Activated T-helper 1 cell treated with anti-CD3 and anti-CD28 coated beads, Interleukin-12 subunit alpha, Interleukin-12 subunit beta, Interleukin-2, Interleukin-4 antibody, amounts not matched to agents 30 ng/mL and 10 ng/mL and 1 ng/mL, durations not matched to agents 14 hours and 24 hours and 36 hours (primary cell): Measurements from ENCODE around the gene MACC1. TPM values are rescaled to one million over a fixed set of nuclear protein-coding genes. Genes with fewer than 3 reads are reported as not detected.
"Not testable (repeated sequence)": the region's sequence is repeated elsewhere in the genome, so short reads cannot be mapped to it uniquely, and the experiment has no call there.

ENCODE experiments used
- DNase-seq: peaks from one replicate; pipeline ENCODE4 v3.0.0; 2021; ENCODE audit warnings: low spot score
- H3K27ac Mint-ChIP-seq: one replicate; pipeline ENCODE4 v1.8.0; 2021; ENCODE audit warnings: mild to moderate bottlenecking, mixed read lengths
- H3K27me3 Mint-ChIP-seq: one replicate; pipeline ENCODE4 v1.8.0; 2022; ENCODE audit warnings: mild to moderate bottlenecking, moderate library complexity, mixed read lengths; ENCODE audit not compliant: insufficient read depth
- H3K36me3 Mint-ChIP-seq: one replicate; pipeline ENCODE4 v1.8.0; 2021; ENCODE audit warnings: low read depth, mixed read lengths
- H3K4me1 Mint-ChIP-seq: one replicate; pipeline ENCODE4 v1.8.0; 2021; ENCODE audit warnings: low read depth, mixed read lengths
- H3K4me3 Mint-ChIP-seq: one replicate; pipeline ENCODE4 v1.8.0; 2021; ENCODE audit warnings: mild to moderate bottlenecking, moderate library complexity, mixed read lengths
- H3K9me3 Mint-ChIP-seq: one replicate; pipeline ENCODE4 v1.8.0; 2021; ENCODE audit warnings: mixed read lengths
- intact Hi-C: fragments of 100-400 bp; cut with micrococcal nuclease; formaldehyde crosslinking; loops from one replicate; pipeline ENCODE4 v1.15.1; 2024
- total RNA-seq: library from RNA; stranded (reverse); gene quantifications from 2 replicates; pipeline ENCODE4 v1.2.3, GENCODE V29; 2022

MACC1 gene
- total RNA-seq, 1 donor from 2014 or later, result not detected

DNA sequence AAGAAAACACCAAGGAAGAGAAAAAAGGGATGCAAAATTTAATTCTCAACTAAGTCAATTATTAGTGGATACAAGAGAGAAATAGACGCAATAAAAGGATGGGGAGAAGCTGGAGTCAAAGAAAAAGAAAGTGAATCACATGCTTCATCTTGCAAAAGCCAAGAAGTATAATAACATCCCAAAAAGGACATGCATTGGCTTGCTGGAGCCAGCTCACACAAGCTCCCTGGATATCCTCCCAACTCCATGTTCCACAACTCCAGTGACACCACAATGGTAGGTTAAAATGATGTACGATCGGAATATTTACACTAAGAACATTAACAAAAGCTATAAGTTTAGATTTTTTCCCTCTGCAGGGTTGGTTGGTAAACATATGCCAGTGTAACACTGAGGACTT lies 72.4 kb downstream of the MACC1 start:
- Mint-ChIP-seq H3K4me1 (no peaks in the 10 kb centered on the region), H3K27ac (no peak overlapping the region), H3K27me3 (no peaks in the 10 kb centered on the region), H3K9me3 (no peaks in the 10 kb centered on the region), H3K36me3 (no peaks in the 10 kb centered on the region), H3K4me3 (no peak overlapping the region)
- intact Hi-C loops, result no loop called here
- no peak for DNase-seq

DNA sequence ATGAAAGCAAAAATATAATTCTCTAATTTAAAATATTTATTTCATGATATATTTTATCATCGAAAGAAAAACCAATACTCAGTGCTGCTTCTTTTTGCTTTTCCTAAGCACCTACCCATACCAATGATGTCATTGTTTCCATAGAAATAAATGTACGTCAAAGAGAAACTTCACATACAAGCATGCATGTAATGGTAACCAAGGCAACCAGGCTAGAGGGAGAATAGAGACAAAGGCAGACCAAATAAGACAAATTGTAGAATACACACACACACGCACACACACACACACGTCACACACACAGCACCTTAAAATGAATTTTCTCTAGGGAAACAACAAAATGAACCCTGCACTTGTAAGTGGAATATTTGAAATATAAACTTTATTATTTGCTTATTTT lies 75.5 kb downstream of the MACC1 start:
- intact Hi-C loops, result no loop called here
- no peaks in the 10 kb centered on the region for H3K27me3 Mint-ChIP-seq
- H3K36me3 Mint-ChIP-seq, result no peaks in the 10 kb centered on the region
- H3K4me3 Mint-ChIP-seq, result no peak overlapping the region
- H3K4me1 Mint-ChIP-seq, result no peaks in the 10 kb centered on the region
- no peak overlapping the region for H3K27ac Mint-ChIP-seq
- no peaks in the 10 kb centered on the region for H3K9me3 Mint-ChIP-seq
- DNase-seq, result no peak

DNA sequence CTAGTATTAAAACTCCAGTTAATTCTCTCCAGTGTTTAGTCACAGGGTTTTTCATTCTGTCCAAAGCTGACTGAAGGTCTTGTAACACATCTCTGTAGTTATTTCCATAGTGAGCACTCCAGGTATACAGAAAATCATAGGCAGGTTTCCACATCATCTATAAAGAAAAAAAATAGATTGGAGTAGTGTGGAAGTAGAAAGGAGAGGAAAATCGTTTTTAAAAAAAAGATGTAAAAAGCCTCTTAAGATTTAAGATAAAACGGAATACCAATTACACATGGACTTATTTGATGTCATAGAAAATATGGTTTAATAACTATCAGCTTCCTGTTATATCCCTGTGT lies 76.2 kb downstream of the MACC1 start:
- Mint-ChIP-seq H3K4me3 (no peak overlapping the region), H3K36me3 (no peaks in the 10 kb centered on the region), H3K9me3 (no peaks in the 10 kb centered on the region), H3K4me1 (no peaks in the 10 kb centered on the region), H3K27me3 (no peaks in the 10 kb centered on the region), H3K27ac (no peak overlapping the region)
- intact Hi-C loops, result no loop called here
- no peak for DNase-seq

DNA sequence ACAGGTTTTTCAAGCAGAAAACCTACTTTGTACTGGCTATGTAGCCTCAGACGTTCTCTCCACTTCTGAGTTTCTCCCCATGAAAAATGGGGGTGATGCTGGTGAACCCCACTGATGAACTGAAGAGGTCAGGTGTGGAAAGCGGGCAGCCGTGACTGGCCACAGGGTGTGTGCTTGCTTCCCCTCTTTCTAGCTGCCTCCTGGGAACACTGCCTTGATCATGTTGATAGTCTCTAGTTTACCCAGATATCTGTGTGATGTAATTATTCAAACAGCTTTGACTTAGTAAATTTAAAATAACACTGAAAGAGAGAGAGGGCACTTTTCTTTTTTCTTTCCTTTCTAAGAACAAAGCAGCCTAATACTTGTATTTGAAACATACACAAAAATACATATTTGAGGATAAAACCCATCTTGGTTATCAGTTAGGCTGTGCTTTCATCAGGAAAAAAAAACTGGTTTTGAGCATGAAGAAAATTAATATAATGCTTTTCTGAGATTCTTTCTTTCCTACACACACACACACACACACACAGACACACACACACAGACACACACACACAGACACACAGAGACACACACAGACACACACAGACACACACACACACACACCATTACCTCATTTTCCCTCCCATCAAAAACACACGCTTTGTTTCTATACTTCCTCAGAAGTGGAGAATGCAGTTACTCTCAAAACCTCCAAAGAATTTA lies 76.7 kb downstream of the MACC1 start:
- Mint-ChIP-seq H3K27me3 (no peaks in the 10 kb centered on the region), H3K27ac (no peak overlapping the region), H3K4me1 (no peaks in the 10 kb centered on the region), H3K9me3 (no peaks in the 10 kb centered on the region), H3K4me3 (no peak overlapping the region), H3K36me3 (no peaks in the 10 kb centered on the region)
- no peak for DNase-seq
- intact Hi-C loops, result no loop called here

DNA sequence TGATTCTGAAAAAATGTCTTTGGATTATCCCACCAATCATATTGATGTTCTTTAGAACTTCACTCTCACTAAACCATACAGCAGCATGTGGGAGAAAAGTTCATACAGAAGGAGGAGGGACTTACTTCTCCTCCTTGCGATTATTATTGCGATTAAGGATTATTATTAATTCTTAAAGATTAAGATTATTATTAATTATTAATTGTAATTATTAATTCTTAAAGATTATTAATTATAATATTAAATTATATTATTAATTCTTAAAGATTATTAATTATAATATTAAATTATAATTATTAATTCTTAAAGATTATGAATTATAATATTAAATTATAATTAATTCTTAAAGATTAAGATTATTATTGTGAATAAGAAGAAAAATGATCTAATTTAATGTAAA lies 80.5 kb downstream of the MACC1 start:
- Mint-ChIP-seq H3K4me3 (no peak overlapping the region), H3K36me3 (no peaks in the 10 kb centered on the region), H3K4me1 (no peaks in the 10 kb centered on the region), H3K27ac (no peak overlapping the region), H3K9me3 (no peaks in the 10 kb centered on the region), H3K27me3 (no peaks in the 10 kb centered on the region)
- no peak for DNase-seq
- intact Hi-C loops, result no loop called here

DNA sequence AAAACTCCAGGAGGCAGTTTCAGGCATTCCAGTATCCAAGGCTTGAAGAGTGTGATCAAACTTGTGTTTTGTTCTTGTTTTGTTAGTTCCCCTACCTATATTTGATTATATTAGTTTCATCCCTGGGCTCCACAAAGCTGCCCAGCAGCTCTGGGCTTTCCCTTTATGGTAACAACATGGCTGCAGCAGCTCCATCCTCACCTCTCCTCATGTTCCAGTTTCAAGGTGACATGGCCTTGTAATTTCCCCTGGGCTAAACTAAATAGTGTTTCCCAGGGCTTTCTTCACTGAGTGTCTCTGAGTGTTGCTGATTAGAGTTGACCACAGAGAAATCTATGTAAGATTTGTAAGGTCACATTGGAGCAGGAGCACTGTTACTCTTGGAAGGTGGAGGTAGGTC lies 83.4 kb downstream of the MACC1 start:
- no peaks in the 10 kb centered on the region for H3K9me3 Mint-ChIP-seq
- intact Hi-C loops, result no loop called here
- H3K36me3 Mint-ChIP-seq, result no peaks in the 10 kb centered on the region
- H3K4me3 Mint-ChIP-seq, result no peak overlapping the region
- no peak overlapping the region for H3K27ac Mint-ChIP-seq
- no peaks in the 10 kb centered on the region for H3K27me3 Mint-ChIP-seq
- no peak for DNase-seq
- H3K4me1 Mint-ChIP-seq, result no peaks in the 10 kb centered on the region

DNA sequence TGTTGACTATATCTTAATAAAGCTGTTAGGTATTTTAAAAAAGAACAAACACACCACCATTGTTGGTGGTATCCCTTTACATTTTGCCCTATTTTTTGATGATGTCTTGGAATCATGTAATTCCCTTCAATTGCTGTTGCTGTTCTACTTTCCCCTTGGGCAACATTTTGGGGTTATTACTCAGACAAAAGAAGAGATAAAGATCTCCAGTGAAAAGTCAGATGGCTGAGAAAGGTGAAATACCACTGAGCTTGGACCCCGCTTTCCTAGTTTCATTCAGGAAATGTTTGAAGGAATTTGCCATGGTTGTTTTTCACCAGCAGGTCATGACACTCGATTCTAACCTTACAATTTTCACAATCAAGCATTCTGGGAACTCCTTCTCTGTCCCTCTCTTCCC lies 84.6 kb downstream of the MACC1 start:
- Mint-ChIP-seq H3K27me3 (no peaks in the 10 kb centered on the region), H3K4me1 (no peaks in the 10 kb centered on the region), H3K36me3 (no peaks in the 10 kb centered on the region), H3K9me3 (no peaks in the 10 kb centered on the region), H3K4me3 (no peak overlapping the region), H3K27ac (no peak overlapping the region)
- DNase-seq, result no peak
- intact Hi-C loops, result no loop called here

DNA sequence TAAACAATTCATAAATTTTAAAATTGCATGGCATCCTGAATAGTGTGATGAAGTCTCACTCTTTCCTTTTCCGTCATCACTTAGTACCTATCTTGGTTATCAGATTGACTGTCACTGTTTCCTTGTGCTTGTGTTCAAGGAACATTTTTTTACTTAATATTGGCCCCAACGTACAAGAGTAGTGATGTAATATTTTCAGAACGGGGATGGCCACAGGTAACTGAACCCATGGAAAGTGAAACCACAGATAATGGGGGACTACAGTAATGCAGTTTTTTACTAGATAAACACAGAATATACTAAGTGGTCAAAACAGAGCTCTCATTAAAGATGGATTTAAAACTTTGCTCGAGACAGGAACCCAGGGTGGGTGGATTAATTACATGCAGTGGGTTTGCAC lies 85.4 kb downstream of the MACC1 start:
- intact Hi-C loops, result no loop called here
- H3K27ac Mint-ChIP-seq, result no peak overlapping the region
- no peaks in the 10 kb centered on the region for H3K9me3 Mint-ChIP-seq
- no peaks in the 10 kb centered on the region for H3K27me3 Mint-ChIP-seq
- no peak overlapping the region for H3K4me3 Mint-ChIP-seq
- no peaks in the 10 kb centered on the region for H3K4me1 Mint-ChIP-seq
- H3K36me3 Mint-ChIP-seq, result no peaks in the 10 kb centered on the region
- DNase-seq, result no peak

DNA sequence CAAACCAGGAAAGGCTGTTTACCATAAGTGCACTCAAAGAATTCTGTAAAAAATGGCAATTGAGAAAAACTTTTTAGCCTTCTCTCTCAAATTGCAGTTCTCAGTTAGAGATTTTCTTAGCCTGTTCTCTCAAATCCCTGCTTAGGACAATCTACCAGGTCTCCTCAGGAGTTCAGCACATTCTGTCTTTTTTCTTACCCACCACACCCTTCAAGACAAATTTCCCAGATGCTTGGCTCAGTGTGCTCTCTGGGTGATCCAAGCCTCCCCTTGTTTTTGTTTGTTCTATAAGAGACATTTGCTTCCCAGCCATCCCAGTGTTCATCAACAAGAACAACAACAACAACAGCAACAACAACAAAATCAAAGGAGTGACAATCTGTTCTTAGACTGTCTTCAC lies 87.3 kb downstream of the MACC1 start:
- Mint-ChIP-seq H3K27me3 (no peaks in the 10 kb centered on the region), H3K36me3 (no peaks in the 10 kb centered on the region), H3K27ac (no peak overlapping the region), H3K9me3 (no peaks in the 10 kb centered on the region), H3K4me3 (no peak overlapping the region), H3K4me1 (no peaks in the 10 kb centered on the region)
- DNase-seq, result no peak
- intact Hi-C loops, result no loop called here

DNA sequence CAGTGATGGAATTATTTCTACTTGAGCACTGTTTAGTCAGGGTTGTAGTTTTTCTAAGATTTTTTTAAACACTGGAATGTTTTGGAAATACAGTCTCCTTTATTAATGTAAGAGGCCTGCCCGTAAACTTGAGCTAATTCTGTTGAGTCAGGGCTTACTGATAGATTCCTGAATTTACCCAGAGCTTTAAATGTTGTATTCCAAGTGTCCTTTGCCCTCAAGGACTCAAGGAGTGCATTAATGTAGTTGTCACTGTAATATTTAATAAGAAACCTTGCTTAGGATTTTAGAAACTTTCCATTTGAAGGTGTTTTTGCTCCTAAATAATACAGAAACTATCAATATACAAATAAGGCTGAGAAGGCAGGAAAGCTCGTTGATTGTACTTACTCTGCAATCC lies 89.2 kb downstream of the MACC1 start:
- Mint-ChIP-seq H3K27me3 (no peaks in the 10 kb centered on the region), H3K36me3 (no peaks in the 10 kb centered on the region), H3K9me3 (no peaks in the 10 kb centered on the region), H3K27ac (no peak overlapping the region), H3K4me3 (no peak overlapping the region), H3K4me1 (no peaks in the 10 kb centered on the region)
- no peak for DNase-seq
- intact Hi-C loops, result no loop called here

DNA sequence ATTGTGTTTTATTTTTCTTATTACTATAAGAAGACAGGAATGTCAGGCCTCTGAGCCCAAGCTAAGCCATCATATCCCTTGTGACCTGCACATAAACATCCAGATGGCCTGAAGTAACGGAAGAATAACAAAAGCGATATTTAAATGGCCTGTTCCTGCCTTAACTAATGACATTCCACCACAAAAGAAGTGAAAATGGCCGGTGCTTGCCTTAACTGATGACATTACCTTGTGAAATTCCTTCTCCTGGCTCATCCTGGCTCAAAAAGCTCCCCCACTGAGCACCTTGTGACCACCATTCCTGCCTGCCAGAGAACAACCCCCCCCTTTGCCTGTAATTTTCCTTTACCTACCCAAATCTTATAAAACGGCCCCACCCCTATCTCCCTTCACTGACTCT lies 91.1 kb downstream of the MACC1 start:
- H3K36me3 Mint-ChIP-seq, intact Hi-C loops, H3K4me1 Mint-ChIP-seq, H3K9me3 Mint-ChIP-seq, H3K4me3 Mint-ChIP-seq, H3K27me3 Mint-ChIP-seq, DNase-seq, H3K27ac Mint-ChIP-seq: not testable (repeated sequence)

DNA sequence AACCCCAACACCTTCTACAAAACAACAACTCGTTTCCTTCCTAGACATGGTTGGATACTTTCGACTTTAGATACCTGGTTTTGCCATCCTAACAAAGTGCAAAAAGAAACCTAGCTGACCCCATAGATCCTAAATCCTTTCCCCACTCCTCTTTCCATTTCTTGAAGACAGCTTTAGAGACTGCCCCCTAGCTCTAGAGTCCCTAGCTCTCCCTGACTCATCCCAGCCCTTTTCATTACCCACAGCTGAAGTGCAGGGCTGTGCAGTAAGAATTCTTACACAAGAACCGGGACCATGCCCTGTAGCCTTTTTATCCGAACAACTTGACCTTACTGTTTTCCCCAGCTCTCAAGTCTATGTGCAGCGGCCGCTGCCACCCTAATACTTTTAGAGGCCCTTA lies 93.1 kb downstream of the MACC1 start:
- H3K4me3 Mint-ChIP-seq, H3K36me3 Mint-ChIP-seq, H3K27ac Mint-ChIP-seq, H3K4me1 Mint-ChIP-seq, H3K9me3 Mint-ChIP-seq, DNase-seq, H3K27me3 Mint-ChIP-seq, intact Hi-C loops: not testable (repeated sequence)

DNA sequence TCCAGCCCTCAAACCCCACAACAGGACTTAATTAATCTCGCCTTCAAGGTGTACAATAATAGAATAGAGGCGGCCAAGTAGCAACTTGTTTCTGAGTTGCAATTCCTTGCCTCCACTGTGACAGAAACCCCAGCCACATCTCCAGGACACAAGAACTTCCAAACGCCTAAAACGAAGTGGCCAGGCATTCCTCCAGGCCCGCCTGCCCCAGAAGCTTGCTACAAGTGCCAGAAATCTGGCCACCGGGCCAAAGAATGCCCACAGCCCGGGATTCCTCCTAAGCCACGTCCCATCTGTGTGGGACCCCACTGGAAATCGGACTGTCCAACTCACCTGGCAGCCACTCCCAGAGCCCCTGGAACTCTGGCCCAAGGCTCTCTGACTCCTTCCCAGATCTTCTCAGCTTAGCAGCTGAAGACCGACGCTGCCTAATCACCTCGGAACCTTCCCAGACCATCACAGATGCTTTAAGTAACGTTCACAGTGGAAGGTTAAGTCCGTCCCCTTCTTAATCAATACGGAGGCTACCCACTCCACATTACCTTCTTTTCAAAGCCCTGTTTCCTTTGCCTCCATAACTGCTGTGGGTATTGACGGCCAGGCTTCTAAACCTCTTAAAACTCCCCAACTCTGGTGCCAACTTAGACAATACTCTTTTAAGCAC lies 94.4 kb downstream of the MACC1 start:
- H3K27me3 Mint-ChIP-seq, intact Hi-C loops, H3K36me3 Mint-ChIP-seq: not testable (repeated sequence)

DNA sequence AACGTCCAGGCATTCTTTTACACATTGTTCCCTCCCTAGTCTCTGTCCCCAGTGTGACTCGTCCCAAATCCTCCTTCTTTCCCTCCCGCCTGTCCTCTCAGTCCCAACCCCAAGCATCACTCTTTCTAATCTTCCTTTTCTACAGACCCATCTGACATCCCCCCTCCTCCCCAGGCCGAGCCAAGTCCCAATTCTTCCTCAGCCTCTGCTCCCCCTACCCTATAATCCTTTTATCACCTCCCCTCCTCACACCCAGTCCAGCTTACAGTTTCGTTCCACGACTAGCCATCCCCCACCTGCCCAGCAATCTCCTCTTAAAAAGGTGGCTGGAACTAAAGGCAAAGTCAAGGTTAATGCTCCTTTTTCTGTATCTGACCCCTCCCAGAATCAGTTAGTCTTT lies 95.1 kb downstream of the MACC1 start:
- DNase-seq, result no peak
- no peak overlapping the region for H3K4me3 Mint-ChIP-seq
- no peak overlapping the region for H3K27ac Mint-ChIP-seq
- no peaks in the 10 kb centered on the region for H3K36me3 Mint-ChIP-seq
- peaks cover 4% of the 10 kb centered on the region for H3K9me3 Mint-ChIP-seq
- intact Hi-C loops, result no loop called here
- no peaks in the 10 kb centered on the region for H3K27me3 Mint-ChIP-seq
- no peaks in the 10 kb centered on the region for H3K4me1 Mint-ChIP-seq

More for the DNA sequence above, 94.4 kb downstream of the MACC1 start:
- H3K4me3 Mint-ChIP-seq, H3K9me3 Mint-ChIP-seq, H3K27ac Mint-ChIP-seq, DNase-seq, H3K4me1 Mint-ChIP-seq: not testable (repeated sequence)
